ENCODE results near the gene TMCO4.

Gene TMCO4

DNA sequence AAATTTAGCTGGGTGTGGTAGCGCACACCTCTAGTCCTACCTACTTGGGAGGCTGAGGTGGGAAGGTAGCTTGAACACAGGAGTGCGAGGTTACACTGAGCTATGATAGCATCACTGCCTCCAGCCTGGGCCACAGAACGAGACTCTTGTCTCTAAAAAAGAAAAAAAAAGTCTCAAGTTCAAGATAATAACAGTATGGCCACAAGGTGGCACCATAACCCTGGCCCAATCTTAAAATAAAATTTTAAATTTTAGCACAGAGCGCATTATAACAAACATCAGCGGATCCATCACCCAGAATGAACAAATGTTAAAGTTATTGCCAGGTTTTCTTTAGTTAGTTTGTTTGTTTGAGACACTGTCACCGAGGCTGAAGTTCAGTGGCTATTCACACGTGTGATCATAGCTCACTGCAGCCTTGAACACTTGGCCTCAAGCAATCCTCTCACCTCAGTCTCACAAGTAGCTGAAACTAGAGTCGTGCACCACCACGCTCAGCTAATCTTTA lies 137.9 kb downstream of the TMCO4 start:
- DNase-seq (ENCODE audit: low read depth in 2 of 3, low spot score in 2 of 3), result no peak

DNA sequence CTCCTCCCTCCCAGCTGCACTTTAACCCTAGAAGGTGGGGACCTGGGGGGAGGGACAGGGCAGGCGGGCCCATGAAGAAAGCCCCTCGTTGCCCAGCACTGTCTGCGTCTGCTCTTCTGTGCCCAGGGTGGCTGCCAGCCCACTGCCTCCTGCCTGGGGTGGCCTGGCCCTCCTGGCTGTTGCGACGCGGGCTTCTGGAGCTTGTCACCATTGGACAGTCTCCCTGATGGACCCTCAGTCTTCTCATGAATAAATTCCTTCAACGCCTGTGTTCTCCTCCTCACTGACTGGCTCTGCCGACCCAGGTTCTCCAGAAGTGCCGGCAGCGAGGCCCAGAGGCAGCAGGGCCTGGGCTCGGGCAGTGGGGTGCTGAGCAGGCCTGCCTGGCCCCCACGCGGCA lies 141.5 kb downstream of the TMCO4 start:
- DNase-seq (ENCODE audit: low read depth in 2 of 3, low spot score in 2 of 3), result no peak

DNA sequence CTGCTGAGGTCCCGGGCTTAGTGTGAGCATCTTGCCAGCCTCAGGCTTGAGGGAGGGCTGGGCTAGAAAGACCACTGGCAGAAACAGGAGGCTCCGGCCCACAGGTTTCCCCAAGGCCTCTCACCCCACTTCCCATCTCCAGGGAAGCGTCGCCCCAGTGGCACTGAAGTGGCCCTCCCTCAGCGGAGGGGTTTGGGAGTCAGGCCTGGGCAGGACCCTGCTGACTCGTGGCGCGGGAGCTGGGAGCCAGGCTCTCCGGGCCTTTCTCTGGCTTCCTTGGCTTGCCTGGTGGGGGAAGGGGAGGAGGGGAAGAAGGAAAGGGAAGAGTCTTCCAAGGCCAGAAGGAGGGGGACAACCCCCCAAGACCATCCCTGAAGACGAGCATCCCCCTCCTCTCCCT lies 142.2 kb downstream of the TMCO4 start:
- no peak for DNase-seq (ENCODE audit: low read depth in 2 of 3, low spot score in 2 of 3)

DNA sequence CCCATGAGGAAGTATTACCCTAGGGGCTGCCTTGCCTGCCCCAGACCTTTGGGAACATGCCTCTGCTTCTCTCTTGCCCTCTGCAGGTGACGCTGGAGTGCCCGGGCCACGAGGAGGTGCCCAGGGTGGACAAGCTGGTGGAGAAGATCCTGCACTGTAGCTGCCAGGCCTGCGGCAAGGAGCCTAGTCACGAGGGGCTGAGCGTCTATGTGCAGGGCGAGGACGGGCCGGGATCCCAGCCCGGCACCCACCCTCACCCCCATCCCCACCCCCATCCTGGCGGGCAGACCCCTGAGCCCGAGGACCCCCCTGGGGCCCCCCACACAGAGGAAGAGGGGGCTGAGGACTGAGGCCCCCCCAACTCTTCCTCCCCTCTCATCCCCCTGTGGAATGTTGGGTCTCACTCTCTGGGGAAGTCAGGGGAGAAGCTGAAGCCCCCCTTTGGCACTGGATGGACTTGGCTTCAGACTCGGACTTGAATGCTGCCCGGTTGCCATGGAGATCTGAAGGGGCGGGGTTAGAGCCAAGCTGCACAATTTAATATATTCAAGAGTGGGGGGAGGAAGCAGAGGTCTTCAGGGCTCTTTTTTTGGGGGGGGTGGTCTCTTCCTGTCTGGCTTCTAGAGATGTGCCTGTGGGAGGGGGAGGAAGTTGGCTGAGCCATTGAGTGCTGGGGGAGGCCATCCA lies 142.8 kb downstream of the TMCO4 start:
- DNase-seq (ENCODE audit: low read depth in 2 of 3, low spot score in 2 of 3), result no peak

DNA sequence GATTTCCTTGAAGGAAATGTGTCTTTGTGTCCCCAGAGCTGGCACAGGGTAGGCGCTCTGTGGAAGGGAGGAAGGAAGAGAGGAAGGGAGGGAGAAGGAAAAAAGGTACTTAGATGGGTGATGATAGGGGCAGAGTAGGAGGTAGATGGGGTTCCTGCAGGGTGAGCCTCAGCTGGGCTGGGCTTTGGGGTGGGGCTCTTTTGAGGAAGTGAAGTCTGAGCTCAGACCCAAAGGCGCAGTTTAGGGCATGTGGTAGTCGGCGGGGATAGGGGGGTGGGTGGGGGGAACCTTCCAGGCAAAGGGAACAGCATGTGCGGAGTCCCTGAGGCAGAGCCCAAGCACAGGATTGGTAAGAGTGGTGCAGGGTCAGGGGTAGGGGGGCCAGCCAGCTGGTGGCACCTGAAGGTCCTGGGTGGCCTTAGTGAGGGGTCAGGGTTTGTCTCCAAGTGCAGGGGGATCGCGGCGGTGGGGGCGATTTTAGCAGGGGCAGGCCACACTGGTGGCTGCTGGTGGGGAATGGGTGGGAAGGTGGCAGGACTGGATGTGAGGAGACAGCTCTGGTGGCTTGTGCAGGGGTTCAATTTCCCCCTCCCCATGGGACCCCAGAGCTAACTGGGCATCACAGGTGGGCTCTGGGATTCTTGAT lies 143.5 kb downstream of the TMCO4 start:
- no peak for DNase-seq (ENCODE audit: low read depth in 2 of 3, low spot score in 2 of 3)

DNA sequence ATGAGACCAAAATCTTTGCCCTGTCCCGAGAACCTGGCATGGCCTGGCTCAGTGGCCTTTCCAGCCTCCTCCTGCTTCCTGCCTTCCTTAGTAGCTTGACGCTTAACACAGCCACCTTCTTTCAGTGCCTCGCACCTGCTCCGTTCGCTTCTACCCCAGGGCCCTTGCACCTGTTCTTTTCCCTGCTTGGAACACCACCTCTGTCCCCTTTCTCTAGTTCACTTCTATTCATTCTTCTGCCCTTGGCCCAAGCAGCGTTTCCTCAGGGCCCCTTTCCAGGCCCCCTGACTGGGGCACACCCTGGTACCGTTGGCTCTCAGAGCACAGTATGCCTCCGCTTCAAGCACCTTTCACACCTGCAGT lies 144.0 kb downstream of the TMCO4 start:
- no peak for DNase-seq (ENCODE audit: low read depth in 2 of 3, low spot score in 2 of 3)

DNA sequence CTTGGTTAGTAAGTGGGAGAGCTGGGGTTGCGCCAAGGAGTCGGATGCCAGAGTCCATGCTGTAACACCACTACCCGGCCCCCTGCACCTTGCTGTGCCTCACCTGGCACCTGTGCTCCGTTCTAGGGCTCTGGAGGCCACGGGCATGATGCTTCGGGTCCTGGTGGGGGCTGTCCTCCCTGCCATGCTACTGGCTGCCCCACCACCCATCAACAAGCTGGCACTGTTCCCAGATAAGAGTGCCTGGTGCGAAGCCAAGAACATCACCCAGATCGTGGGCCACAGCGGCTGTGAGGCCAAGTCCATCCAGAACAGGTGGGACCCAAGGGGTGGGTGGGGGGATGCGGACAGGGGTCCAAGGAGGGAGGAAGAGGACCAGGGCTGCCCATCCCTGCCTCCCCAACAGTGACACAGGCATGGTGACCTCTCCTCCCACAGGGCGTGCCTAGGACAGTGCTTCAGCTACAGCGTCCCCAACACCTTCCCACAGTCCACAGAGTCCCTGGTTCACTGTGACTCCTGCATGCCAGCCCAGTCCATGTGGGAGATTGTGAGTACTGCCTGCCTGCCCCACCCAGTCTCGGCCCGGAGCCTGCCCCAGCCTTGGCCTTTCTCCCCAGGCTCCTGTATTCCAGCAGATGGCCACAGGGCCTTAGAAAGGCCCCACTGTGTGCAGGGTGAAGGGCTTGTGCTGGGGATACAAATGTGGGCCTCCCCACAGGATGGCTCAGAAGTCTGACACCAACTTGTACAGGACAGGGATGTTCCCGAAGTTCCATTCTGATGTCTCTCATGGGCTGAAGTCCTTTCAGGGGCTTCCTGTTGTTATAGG lies 144.6 kb downstream of the TMCO4 start:
- no peak for DNase-seq (ENCODE audit: low read depth in 2 of 3, low spot score in 2 of 3)

DNA sequence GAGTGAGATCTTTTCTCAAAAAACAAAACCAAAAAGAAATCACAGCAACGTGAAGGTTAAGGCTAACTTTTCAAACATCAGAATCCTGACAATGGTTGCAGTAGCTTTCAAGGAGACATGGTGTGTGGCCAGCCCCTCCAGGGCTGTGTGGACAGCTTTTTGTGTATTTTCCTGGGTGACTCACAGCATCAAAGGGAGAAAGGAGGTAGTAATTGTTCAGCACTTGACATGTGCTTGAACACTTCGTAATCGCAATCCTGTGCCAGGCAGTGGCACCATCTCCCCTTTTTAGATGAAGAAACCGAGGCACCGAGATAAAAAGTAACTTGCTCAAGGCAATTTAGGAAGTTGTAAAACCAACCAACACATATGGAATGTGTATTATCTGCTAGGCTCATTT lies 145.3 kb downstream of the TMCO4 start:
- no peak for DNase-seq (ENCODE audit: low read depth in 2 of 3, low spot score in 2 of 3)

DNA sequence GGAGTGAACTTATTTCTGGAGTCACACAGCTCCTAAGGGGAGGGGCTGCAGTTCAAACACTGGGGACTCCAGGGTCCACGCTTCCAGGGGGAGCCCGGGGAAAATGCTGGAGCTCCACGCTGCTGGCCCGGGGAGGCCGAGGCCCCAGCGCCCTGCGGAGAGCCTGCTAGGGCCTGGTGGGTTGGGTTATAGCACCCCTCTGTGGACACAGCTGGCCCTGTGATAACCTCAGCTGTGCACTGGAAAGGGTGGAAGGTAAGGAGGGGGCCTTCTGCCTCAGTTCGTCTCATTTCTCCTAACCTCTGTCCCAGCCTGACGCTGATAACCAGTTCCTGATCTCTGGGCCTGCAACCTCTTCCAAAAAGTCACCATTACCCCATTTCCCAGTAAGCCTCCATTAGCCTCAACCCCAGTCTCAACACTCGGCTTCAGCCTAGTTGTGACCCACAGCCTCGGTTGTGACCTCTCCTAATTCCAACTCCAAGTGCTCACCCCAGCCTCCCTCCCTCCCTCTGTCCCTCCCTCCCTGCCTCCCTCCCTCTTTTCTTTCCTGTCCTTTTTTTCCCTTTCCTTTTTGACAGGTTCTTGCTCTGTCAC lies 148.5 kb downstream of the TMCO4 start:
- no peak for DNase-seq (ENCODE audit: low read depth in 2 of 3, low spot score in 2 of 3)

DNA sequence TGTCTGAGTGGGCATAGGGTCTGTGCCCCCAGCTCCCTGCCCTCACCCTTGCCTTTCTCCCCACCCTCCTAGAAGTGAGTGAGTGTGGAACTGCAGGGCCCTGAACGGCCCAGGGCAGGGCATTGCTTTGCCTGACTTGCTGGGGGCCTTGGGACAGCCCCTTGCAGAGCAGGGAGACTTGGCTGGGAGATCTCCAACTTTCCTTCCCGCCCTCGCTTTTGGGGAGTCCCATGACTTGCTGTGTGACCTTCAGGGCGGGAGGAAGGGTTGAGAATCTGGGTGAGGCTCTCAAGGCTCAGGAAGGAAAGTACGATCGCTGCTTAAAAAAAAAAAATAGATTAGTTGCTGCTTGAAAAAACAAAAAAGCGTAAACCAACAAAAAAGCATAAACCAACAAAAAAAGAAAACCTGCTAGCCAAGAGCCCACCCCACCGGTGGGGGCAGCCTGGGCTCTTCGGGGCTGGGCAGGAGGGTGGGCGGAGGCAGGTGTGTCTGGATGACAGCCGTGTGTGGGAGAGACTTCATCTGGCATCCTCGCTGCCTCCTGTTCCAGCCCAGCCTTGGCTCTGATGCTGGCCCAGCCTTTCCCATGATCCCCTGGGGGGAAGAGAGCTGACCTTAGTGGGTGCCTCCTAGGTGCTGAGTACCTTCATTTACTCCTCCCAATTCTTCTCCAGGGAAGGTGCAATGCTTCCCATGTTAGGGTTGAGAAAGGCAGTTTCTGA lies 149.1 kb downstream of the TMCO4 start:
- DNase-seq (ENCODE audit: low read depth in 2 of 3, low spot score in 2 of 3), result no peak

DNA sequence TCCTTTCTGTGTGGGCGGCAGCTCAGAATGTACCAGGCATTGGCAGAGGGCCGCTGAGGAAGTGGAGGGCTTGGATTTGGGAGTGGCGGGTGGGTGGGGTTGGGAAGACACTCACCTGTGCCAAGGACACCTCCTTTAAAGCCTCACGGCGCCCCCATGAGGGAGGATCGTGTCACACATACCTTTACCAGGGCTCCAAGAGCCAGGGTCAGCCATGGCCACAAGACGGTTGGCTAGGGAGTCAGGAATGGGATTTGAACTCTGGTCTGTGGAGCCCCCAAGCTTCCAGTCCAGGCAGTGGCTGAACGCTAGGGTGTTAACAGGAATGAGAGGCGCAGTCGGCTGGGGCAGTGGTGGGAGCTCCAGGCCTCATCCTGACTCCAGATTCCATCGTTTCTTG lies 151.0 kb downstream of the TMCO4 start:
- no peak for DNase-seq (ENCODE audit: low read depth in 2 of 3, low spot score in 2 of 3)

DNA sequence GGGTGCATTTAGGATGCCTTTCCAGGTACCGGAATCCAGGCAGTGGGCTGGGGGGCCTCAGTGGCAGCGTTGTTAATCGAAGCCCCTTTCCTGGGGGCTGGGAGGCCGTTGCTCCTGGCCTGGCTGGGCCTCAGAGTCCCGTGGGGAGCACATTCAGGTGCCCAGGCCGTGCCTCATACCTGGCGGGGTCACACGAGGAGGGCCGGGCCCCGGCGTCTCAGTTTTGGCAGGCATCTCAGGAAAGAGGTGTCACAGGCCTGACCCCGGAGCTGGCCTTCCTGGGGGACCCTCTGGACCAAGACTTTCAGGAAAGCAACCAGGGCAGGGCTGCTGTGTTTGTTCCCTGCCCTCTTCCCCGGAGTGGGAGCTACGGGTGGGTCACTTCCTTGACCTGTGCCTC lies 151.5 kb downstream of the TMCO4 start:
- DNase-seq (ENCODE audit: low read depth in 2 of 3, low spot score in 2 of 3), result no peak

DNA sequence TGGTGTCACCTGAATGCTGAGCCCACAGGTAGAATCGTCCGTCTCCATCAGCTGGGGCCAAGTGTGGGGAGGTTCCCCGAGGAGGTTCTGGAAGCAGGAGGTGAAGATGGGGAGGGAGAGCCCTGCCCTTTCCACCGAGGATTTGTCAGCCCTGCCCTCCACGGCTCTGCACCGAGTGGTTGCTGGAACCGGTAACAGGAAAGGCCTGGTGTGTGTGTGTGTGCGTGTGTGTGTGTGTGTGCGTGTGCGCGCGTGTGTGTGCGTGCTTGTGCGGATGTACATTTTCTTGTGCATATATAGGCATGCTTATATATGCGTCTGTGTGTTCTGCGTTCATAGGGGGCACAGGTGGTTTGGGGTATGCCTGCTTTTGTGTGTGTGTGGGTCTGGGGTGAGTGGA lies 152.1 kb downstream of the TMCO4 start:
- no peak for DNase-seq (ENCODE audit: low read depth in 2 of 3, low spot score in 2 of 3)

DNA sequence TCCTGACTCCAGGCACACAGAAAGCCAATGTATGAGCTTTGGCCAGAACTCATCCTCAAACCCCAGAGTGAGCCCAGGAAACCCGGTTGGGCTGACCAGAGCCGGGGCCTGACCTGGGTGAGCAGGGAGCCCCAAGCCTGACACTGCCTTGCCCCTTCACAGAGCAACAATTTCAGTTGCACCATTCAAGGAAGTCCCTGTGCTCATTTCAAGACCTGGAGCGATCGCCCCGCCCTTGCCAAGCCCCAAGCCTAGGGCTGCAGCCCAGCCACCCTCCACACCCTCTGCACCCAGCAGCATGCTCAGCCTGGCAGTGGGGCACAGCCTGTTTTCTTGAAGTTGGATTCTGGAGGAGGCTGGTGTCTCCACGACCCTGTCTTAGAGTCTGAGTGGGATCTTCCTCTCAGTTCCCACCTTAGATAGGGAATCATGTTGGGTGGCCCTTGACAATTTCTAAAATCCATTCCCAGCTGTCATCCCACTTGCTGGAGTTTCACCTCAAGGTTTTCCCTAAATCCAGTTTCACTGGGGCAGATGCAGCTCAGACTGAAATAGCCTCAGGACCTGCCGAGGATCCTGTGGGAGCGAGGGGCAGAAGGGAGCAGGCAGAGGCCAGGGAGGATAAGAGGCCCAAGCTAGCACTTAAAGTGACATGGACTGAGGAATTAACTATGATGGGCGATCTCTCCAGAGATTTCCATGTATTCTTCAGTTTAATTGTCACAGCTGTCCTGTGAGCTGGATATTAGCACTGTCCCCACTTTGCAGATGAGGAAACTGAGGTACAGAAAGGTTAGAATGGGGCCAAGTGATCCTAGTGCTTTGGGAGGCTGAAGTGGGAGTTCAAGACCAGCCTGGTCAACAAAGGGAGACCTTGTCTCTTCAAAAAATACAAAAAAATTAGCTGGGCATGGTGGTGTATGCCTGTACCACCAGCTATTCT lies 153.1 kb downstream of the TMCO4 start:
- DNase-seq (ENCODE audit: low read depth in 2 of 3, low spot score in 2 of 3), result no peak

DNA sequence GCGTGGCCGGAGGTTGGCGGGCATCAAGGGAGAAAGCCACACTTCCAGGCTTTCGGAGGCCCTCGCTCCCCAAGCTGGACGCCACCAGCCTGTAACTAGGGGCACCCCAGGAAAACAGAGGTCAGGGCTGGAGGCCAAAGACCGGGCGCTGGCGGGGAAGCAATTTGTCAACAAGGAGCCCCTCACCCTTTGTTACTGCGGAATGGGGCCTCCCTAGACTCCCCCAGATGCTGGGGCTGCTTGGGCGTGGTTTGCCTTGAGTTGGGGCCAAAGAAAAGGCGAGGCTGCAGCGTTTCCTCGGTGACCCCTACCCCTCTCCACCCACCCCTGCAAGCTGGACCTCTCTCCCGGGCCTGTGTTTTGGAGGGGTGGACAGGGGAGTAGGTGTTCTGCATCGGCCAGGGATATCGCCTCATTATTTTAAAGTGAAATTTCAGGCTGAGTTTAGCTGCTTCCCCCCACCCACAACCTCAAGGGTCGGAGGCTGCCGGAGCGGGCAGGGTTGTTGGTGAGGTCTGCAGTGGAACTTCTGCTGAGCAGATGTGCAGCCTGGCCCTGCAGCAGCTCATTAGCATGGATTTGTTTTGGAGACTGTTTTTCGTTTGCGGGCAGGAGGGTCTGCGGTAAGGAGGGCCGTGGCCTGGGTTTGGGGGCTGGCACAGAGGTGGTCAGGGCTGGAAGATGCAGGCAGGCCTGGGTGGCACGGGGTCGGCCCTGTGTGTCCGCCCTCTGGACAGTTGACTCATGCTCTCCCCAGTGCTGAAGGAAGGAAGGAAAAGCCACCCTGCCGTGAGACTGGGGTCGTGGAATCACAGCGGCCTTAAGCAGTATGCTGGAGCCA lies 154.1 kb downstream of the TMCO4 start:
- DNase-seq (ENCODE audit: low read depth in 2 of 3, low spot score in 2 of 3), result no peak

DNA sequence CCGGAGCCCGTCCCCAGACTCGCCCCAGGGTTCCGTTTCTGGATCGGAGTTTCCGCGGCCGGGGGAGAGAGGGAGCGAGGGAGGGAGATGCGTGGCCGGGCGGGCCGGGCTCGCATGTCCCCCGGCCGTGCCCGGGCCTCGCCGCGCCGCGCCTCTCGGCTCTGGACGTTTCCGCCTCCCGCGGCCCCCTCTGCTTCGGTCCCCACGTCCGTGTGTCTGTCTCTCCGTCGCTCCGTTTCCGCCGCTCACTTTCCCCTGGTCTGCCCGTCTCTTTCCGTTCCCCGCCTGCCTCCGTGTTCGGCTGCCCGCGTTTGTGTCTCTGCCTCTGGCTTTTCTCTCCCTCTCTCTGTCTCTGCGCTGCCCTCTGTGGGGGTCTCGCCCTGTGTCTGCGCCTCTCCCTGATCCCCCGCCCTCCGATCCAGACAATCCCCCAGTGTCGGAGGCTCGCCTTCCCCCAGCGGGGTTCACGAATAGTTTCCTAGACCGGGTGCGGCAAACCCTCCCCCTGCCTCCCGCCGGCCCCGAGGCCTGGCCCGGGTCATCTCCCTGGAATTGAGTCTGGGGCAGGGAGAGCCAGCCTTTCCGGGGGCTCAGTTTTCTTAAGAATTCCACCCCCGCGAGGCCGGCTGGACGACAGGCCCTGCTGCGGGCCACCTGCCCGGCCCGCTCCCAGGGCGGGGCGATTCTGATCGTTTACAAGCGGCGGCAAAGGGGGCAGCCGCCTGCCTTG lies 154.9 kb downstream of the TMCO4 start:
- DNase-seq (ENCODE audit: low read depth in 2 of 3, low spot score in 2 of 3), result peak in 2 of 3 experiments; percentile 40

DNA sequence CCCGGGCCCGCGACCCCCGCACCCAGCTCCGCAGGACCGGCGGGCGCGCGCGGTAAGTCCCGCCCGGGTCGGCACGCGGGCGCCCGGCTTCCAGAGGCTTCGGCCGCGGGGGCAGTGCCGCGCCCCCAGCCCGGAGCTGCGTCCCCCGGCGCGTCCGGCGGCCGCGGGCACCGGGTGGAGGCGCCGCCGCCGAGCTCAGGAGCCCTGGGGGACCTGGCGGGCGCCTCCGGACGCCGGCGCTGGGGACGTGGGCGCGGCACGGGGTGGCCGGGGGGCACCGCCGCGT lies 155.4 kb downstream of the TMCO4 start:
- no peak for DNase-seq (ENCODE audit: low read depth in 2 of 3, low spot score in 2 of 3)

DNA sequence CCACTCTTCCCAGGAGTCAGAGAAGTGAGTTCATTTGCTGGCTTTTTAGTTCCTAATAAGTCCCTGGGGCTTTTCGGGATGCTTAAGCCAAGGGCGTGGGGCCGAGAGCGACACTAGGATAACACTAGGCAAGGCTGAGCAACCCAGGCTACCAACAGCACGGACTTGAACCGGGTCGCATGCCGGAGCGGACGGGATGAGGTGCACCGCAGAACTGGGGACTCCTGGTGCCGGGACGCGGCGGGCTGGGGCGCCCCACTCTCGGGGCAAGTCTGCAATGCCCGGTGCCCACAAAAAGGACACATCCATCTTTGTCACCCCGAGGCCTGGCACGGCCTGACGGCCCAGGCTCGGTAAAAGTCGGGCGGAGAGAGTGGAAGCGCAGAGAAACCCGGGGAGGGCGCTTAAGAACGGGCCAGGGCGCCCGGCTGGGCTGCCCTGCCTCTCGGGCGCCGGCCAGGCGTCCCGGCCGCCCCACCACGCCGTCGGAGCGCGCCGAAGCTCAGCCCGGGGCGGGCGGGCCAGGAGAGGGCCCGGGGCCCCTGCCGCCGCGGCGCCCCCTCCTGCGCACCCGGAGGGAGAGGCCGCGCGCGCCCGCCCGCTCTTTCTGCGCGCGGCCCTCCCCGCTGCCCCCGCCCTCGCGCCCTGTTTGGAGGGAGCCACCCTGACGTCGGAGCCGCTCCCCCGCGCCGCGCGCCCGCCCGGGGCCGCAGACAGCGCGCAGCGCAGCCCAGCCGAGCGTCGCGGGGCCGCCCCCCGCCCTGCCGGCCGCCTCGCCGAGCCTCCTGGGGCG lies 155.9 kb downstream of the TMCO4 start, which contains the start of gene NBL1:
Gene NBL1 (plus strand): TSS at position 710 of the 793 bp plus-strand sequence. CDS start 10,720 bp downstream, outside the sequence.
- peak in 2 of 3 experiments; percentile 40 to 43 for DNase-seq (ENCODE audit: low read depth in 2 of 3, low spot score in 2 of 3)

Data from activated CD8-positive, alpha-beta memory T cell treated with anti-CD3 and anti-CD28 coated beads for 48 hours (primary cell).